ENCODE data around the gene TBC1D9.

TBC1D9 gene

GRCh38 chr4:140645614-140646412 lies 110.4 kb downstream of the TBC1D9 start:
- no peak for DNase-seq (ENCODE audit: low read depth)
- H3K4me3 ChIP-seq (ENCODE audit: low read depth, low read length), result no peak overlapping the region
- no peak for TF ChIP-seq CTCF (IDR thresholded peaks at IDR 0.05; ENCODE audit: control insufficient read depth, extremely low read depth, insufficient read depth)

- no peak for DNase-seq (ENCODE audit: low read depth)
- TF ChIP-seq CTCF (IDR thresholded peaks at IDR 0.05; ENCODE audit: control insufficient read depth, extremely low read depth, insufficient read depth), result no peak
- H3K4me3 ChIP-seq (ENCODE audit: low read depth, low read length), result no peak overlapping the region
These were observed 111.0 kb downstream of the TBC1D9 start for GRCh38 chr4:140645196-140645595.

- no peak overlapping the region for H3K4me3 ChIP-seq (ENCODE audit: low read depth, low read length)
- no peak for TF ChIP-seq CTCF (IDR thresholded peaks at IDR 0.05; ENCODE audit: control insufficient read depth, extremely low read depth, insufficient read depth)
- no peak for DNase-seq (ENCODE audit: low read depth)
These were observed 111.6 kb downstream of the TBC1D9 start for GRCh38 chr4:140644470-140645185.

GRCh38 chr4:140643571-140644055 lies 112.6 kb downstream of the TBC1D9 start:
- TF ChIP-seq CTCF (IDR thresholded peaks at IDR 0.05; ENCODE audit: control insufficient read depth, extremely low read depth, insufficient read depth), result no peak
- DNase-seq (ENCODE audit: low read depth), result no peak
- no peak overlapping the region for H3K4me3 ChIP-seq (ENCODE audit: low read depth, low read length)

- TF ChIP-seq CTCF (IDR thresholded peaks at IDR 0.05; ENCODE audit: control insufficient read depth, extremely low read depth, insufficient read depth), result no peak
- no peak overlapping the region for H3K4me3 ChIP-seq (ENCODE audit: low read depth, low read length)
- no peak for DNase-seq (ENCODE audit: low read depth)
These were observed 113.3 kb downstream of the TBC1D9 start for GRCh38 chr4:140642674-140643437.

- H3K4me3 ChIP-seq (ENCODE audit: low read depth, low read length), result peak overlapping the region; percentile 35
- peak; percentile 27; the same call in 1 of the 2 replicates for TF ChIP-seq CTCF (IDR thresholded peaks at IDR 0.05; ENCODE audit: control insufficient read depth, extremely low read depth, insufficient read depth)
These were observed 114.3 kb downstream of the TBC1D9 start for GRCh38 chr4:140641789-140642439.

More at GRCh38 chr4:140641789-140642439, 114.3 kb downstream of the TBC1D9 start:
- DNase-seq (ENCODE audit: low read depth), result peak; percentile 32

Measured in LNCaP clone FGC (cell line).